Activated effector memory CD4-positive, alpha-beta T cell treated with Interleukin-2 at 50 U/mL for 16 hours (primary cell): ENCODE results near the gene CAMTA1.
"Not testable (repeated sequence)": the region's sequence is repeated elsewhere in the genome, so short reads cannot be mapped to it uniquely, and the experiment has no call there.

Source experiments
- DNase-seq: peaks from one replicate; pipeline ENCODE4 v3.0.0-alpha.2; 2020

The CAMTA1 gene

GRCh38 chr1:7366286-7366954, 581.2 kb downstream of the CAMTA1 start:
- DNase-seq, result no peak

GRCh38 chr1:7366955-7367665, 581.9 kb downstream of the CAMTA1 start:
- no peak for DNase-seq

DNA sequence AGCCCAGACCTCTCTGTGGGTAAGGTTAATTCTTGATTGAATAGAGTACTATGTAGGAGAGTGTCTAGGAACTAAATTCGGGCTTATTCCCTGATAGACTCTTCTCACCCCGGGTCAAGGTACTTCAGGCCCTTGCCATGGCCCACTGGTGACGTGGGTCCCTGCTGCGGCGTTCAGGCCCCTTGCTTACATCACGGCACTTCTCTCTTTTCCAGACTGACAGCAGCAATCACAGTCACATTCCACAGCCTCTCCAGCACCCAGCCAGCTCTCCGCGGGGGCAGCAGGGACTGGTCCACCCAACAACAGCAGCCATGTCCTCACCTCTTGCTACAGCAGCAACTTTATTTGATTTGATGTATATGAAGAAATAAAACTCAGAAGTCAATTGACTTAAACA, 584.6 kb downstream of the CAMTA1 start:
- no peak for DNase-seq

- DNase-seq, result no peak
Observed at GRCh38 chr1:7371926-7372325, 586.7 kb downstream of the CAMTA1 start.

DNA sequence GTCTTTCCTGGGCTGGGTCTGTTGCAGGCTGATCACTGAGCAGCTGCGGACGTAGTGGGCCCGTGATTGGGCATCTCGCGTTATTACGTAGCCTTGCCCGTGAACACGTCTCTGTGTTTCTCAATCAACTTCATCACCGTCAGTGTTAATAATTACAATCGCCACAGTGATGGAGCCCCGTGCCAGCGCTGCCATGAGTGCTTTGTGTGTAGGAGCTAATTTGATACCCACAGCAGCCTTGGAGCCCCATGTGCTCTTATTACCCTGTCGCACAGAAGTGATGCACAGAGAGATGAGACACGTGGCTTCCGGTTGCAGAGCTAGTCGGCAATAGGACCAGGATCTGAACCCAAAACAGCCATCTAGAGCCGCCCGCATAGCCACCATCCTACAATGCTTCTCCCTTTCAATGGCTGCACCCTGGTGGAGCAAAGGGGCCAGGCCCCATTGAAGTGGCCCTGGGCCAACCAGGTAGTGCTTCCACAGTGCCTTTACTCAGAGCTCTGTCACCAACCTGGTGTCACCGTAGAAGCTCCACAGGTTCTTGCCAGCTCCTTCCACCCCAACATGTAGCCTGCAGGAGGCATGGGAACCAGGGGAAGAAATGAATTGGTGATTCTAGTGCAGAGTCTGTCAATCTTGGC, 587.3 kb downstream of the CAMTA1 start:
- no peak for DNase-seq

GRCh38 chr1:7373251-7373650, 588.0 kb downstream of the CAMTA1 start:
- no peak for DNase-seq

- no peak for DNase-seq
Observed at GRCh38 chr1:7373876-7374562, 588.8 kb downstream of the CAMTA1 start.

GRCh38 chr1:7374563-7375160, 589.4 kb downstream of the CAMTA1 start:
- no peak for DNase-seq

GRCh38 chr1:7375329-7375728, 590.1 kb downstream of the CAMTA1 start:
- DNase-seq, result no peak

DNA sequence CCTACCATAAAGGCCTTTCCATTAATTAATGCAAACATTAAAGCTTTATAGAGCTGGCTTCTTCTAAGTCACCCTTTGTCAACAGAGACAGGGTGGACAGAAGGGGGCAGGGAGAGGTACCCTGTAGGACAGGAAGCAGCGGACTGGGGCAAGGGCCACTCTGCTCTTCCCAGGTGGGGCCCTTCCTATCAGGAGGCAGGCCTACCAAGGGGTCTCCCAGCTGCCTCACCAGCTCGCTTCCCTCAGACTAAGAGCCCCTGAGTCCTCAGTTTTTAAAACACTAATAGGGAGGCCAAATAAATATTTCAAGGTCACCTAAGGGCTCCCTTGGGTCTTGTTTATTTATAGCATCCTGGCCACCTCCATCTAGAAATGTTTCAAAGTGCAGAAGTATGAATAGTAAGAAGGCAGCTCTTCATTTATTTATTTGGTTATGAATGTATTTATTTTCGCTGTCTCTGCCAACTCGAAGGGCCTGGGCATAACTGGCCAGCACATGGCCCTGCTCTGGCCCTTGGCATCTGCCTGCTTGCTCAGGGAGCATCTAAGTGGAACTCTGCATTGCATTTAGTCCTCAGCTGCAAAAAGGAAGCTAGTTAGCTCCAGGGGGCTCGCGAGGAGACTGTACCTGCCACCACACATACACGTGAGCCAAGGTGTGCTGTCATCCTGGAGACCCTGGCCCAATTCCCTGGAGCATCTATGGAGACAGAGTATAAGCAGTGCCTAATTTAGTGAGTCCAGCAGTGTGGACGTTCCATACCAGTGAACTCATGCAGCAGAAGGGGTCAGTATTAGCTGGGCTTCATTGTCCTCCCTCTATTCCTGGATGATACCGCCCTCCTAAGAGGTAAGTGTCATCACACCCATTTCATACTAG, 590.8 kb downstream of the CAMTA1 start:
- no peak for DNase-seq

DNA sequence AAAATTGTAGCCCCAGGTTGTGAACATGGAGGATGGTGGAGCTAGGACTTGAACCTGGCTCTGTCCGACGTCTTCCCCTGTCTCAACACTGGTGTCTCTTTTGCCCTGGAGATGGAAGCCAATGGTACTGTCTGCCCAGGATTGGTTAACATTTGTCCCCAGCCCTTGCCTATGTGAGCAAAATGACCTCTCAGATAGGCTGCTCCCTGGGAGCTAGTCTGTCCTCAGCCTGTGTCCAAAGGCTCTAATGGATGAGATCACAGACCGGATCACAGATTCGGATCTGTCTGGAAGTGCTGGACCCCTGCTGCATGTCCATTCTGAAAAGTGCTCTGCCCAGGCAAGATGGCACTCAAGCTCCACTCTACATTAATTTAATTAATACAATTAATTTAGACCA, 591.4 kb downstream of the CAMTA1 start:
- no peak for DNase-seq

GRCh38 chr1:7378346-7379130, 593.3 kb downstream of the CAMTA1 start:
- no peak for DNase-seq

- no peak for DNase-seq
Observed at GRCh38 chr1:7379441-7379971, 594.3 kb downstream of the CAMTA1 start.

DNA sequence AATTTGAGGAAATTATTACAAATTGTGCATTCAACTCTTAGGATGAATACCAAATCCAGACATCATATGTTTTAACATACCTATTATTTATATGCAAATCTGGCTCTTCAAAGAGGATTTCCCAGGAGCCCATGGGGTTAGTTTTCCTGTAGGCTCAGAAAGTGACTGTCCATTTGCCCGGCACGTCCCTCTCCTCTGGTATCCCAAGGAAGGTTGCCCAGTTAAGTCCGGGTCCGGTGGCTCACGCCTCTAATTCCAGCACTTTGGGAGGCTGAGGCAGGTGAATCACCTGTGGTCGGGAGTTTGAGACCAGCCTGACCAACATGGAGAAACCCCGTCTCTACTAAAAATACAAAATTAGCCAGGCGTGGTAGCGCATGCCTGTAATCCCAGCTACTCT, 594.8 kb downstream of the CAMTA1 start:
- not testable (repeated sequence) for DNase-seq

GRCh38 chr1:7380712-7381111, 595.5 kb downstream of the CAMTA1 start:
- no peak for DNase-seq

DNA sequence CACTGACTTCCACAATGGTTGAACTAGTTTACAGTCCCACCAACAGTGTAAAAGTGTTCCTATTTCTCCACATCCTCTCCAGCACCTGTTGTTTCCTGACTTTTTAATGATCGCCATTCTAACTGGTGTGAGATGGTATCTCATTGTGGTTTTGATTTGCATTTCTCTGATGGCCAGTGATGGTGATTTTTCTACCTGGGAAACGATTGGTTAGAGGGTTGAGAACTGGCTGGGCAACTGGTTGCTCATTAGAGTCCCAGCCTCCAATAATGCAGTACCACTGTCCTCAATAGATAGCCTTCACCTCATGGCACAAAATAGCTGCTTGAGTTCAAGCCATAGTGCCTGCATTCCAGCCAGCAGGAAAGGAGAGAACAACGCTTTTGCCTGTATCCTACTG, 596.5 kb downstream of the CAMTA1 start:
- not testable (repeated sequence) for DNase-seq

- DNase-seq, result no peak
Observed at GRCh38 chr1:7382971-7383370, 597.7 kb downstream of the CAMTA1 start.

GRCh38 chr1:7383671-7384520, 598.6 kb downstream of the CAMTA1 start:
- no peak for DNase-seq

- DNase-seq, result no peak
Observed at GRCh38 chr1:7384679-7385078, 599.4 kb downstream of the CAMTA1 start.
